Measurements from ENCODE around the gene TENM3.

TENM3 gene

GRCh38 chr4:182288534-182288933 is 45.3 kb downstream of the TENM3 start:
- no peak overlapping the region for H3K4me3 ChIP-seq (replicated peaks; ENCODE audit: low read depth, low read length)
- no peak for DNase-seq (ENCODE audit: extremely low read depth, low read depth)
- no peak for TF ChIP-seq CTCF (IDR thresholded peaks at IDR 0.05; ENCODE audit: low read depth, low read length, missing control alignments)

GRCh38 chr4:182289809-182290208 is 46.6 kb downstream of the TENM3 start:
- no peak for TF ChIP-seq CTCF (IDR thresholded peaks at IDR 0.05; ENCODE audit: low read depth, low read length, missing control alignments)
- DNase-seq (ENCODE audit: extremely low read depth, low read depth) = no peak

GRCh38 chr4:182291175-182291574 is 48.0 kb downstream of the TENM3 start:
- DNase-seq (ENCODE audit: extremely low read depth, low read depth) = no peak
- no peak for TF ChIP-seq CTCF (IDR thresholded peaks at IDR 0.05; ENCODE audit: low read depth, low read length, missing control alignments)
- H3K4me3 ChIP-seq (replicated peaks; ENCODE audit: low read depth, low read length) = no peak overlapping the region

More at GRCh38 chr4:182289809-182290208, 46.6 kb downstream of the TENM3 start:
- no peak overlapping the region for H3K4me3 ChIP-seq (replicated peaks; ENCODE audit: low read depth, low read length)

- no peak for TF ChIP-seq CTCF (IDR thresholded peaks at IDR 0.05; ENCODE audit: low read depth, low read length, missing control alignments)
- no peak overlapping the region for H3K4me3 ChIP-seq (replicated peaks; ENCODE audit: low read depth, low read length)
- no peak for DNase-seq (ENCODE audit: extremely low read depth, low read depth)
Measured at GRCh38 chr4:182291597-182292270, 48.5 kb downstream of the TENM3 start.

GRCh38 chr4:182292612-182293011 is 49.4 kb downstream of the TENM3 start:
- H3K4me3 ChIP-seq (replicated peaks; ENCODE audit: low read depth, low read length) = no peak overlapping the region
- no peak for DNase-seq (ENCODE audit: extremely low read depth, low read depth)
- TF ChIP-seq CTCF (IDR thresholded peaks at IDR 0.05; ENCODE audit: low read depth, low read length, missing control alignments) = no peak

GRCh38 chr4:182293691-182294255 is 50.6 kb downstream of the TENM3 start:
- no peak for DNase-seq (ENCODE audit: extremely low read depth, low read depth)
- no peak overlapping the region for H3K4me3 ChIP-seq (replicated peaks; ENCODE audit: low read depth, low read length)
- no peak for TF ChIP-seq CTCF (IDR thresholded peaks at IDR 0.05; ENCODE audit: low read depth, low read length, missing control alignments)

All from HFF-Myc (cell line).